IMR-90 (cell line): ENCODE results near the gene PRRC2B. TPM values are rescaled to one million over a fixed set of nuclear protein-coding genes. Genes with fewer than 3 reads are reported as not detected.

ENCODE experiments used
- ATAC-seq: fragments of 200-7000 bp; cut with Tn5 transposase; 2 replicates; pipeline ENCODE4 v1.9.1; 2020; ENCODE audit warnings: low read depth, mild to moderate bottlenecking, moderate library complexity
- BruUV-seq: library from RNA; stranded (reverse); fragments of 400-500 nt; replicated peaks from 2 replicates; lab custom pipeline; 2021; lab: Mats Ljungman, UMichigan
- CTCF ChIA-PET: fragments of 300-600 bp; formaldehyde crosslinking; extraction: SDS; loops from one replicate; lab custom pipeline; 2021; ENCODE audit warnings: antibody characterized with exemption; lab: Yijun Ruan, JAX
- POLR2A ChIA-PET: fragments of 300-600 bp; sonication (Branson Sonifier 250); formaldehyde crosslinking; loops from one replicate; lab custom pipeline; 2022; ENCODE audit warnings: antibody characterized with exemption; ENCODE audit not compliant: unreplicated experiment; lab: Charles Lee
- DNase-seq: peaks from one replicate; pipeline ENCODE4 v3.0.0; 2013
- H2AFZ ChIP-seq: replicated peaks from 2 replicates; pipeline ENCODE3; 2013; ENCODE audit warnings: low read length, mild to moderate bottlenecking; ENCODE audit not compliant: poor library complexity
- H2AK5ac ChIP-seq: 2 replicates; pipeline ENCODE4 v1.6.1; 2013; ENCODE audit warnings: low read depth, low read length, inconsistent platforms
- H2AK9ac ChIP-seq: replicated peaks from 2 replicates; pipeline ENCODE3; 2013; ENCODE audit warnings: mild to moderate bottlenecking, low read depth, low read length, moderate library complexity; ENCODE audit not compliant: poor library complexity
- H2BK120ac ChIP-seq: 2 replicates; pipeline ENCODE4 v1.6.1; 2013; ENCODE audit warnings: low read depth, low read length, inconsistent platforms
- H2BK15ac ChIP-seq: 3 replicates; pipeline ENCODE4 v1.6.1; 2013; ENCODE audit warnings: low read depth, low read length, inconsistent platforms
- H2BK20ac ChIP-seq: 2 replicates; pipeline ENCODE4 v1.6.1; 2013; ENCODE audit warnings: low read depth, mild to moderate bottlenecking, inconsistent platforms, low read length, moderate library complexity
- H2BK5ac ChIP-seq: 2 replicates; pipeline ENCODE4 v1.6.1; 2013; ENCODE audit warnings: mild to moderate bottlenecking, low read depth, low read length, inconsistent platforms; ENCODE audit not compliant: poor library complexity, severe bottlenecking
- H3K14ac ChIP-seq: replicated peaks from 2 replicates; pipeline ENCODE4 v1.6.1; 2013; ENCODE audit warnings: low read depth, low read length, inconsistent platforms
- H3K18ac ChIP-seq: 2 replicates; pipeline ENCODE4 v1.6.1; 2013; ENCODE audit warnings: low read depth, low read length, control low read depth
- H3K23ac ChIP-seq: 2 replicates; pipeline ENCODE4 v1.6.1; 2013; ENCODE audit warnings: low read depth, low read length, inconsistent platforms
- H3K27ac ChIP-seq: 2 replicates; pipeline ENCODE4 v1.5.1; 2013; ENCODE audit warnings: mild to moderate bottlenecking, control low read depth, low read length; ENCODE audit not compliant: insufficient read depth
- H3K27me3 ChIP-seq: 2 replicates; pipeline ENCODE4 v1.6.1; 2013; ENCODE audit warnings: low read length; ENCODE audit not compliant: control insufficient read depth, insufficient read depth
- H3K36me3 ChIP-seq: 2 replicates; pipeline ENCODE4 v1.6.1; 2013; ENCODE audit warnings: low read length, mixed read lengths; ENCODE audit not compliant: control insufficient read depth, insufficient read depth
- H3K4ac ChIP-seq: 2 replicates; pipeline ENCODE4 v1.6.1; 2013; ENCODE audit warnings: low read depth, low read length, inconsistent platforms
- H3K4me1 ChIP-seq: 2 replicates; pipeline ENCODE4 v1.6.1; 2013; ENCODE audit warnings: low read length, mixed read lengths; ENCODE audit not compliant: control insufficient read depth, insufficient read depth
- H3K4me2 ChIP-seq: 2 replicates; pipeline ENCODE4 v1.6.1; 2013; ENCODE audit warnings: low read depth, mild to moderate bottlenecking, control low read depth, low read length, moderate library complexity
- H3K4me3 ChIP-seq: 2 replicates; pipeline ENCODE4 v1.5.1; 2013; ENCODE audit warnings: low read depth, mild to moderate bottlenecking, control low read depth, low read length, moderate library complexity; ENCODE audit not compliant: insufficient read depth
- H3K56ac ChIP-seq: 2 replicates; pipeline ENCODE4 v1.6.1; 2013; ENCODE audit warnings: low read length, inconsistent platforms; ENCODE audit not compliant: insufficient read depth; ENCODE audit errors: extremely low read depth
- H3K79me1 ChIP-seq, 2 experiments: 2 replicates each; pipeline ENCODE4 v1.6.1; 2013; ENCODE audit warnings: low read length in 2 of 2, inconsistent platforms in 1 of 2, low read depth in 1 of 2
- H3K9ac ChIP-seq: 2 replicates; pipeline ENCODE4 v1.6.1; 2013; ENCODE audit warnings: low read depth, low read length, control low read depth
- H3K9me1 ChIP-seq: 2 replicates; pipeline ENCODE4 v1.6.1; 2013; ENCODE audit warnings: low read length, inconsistent platforms; ENCODE audit not compliant: insufficient read depth
- H3K9me3 ChIP-seq: 2 replicates; pipeline ENCODE4 v1.6.1; 2013; ENCODE audit warnings: low read length; ENCODE audit not compliant: control insufficient read depth, insufficient read depth
- H4K20me1 ChIP-seq: 2 replicates; pipeline ENCODE4 v1.6.1; 2013; ENCODE audit warnings: low read length, inconsistent platforms; ENCODE audit not compliant: insufficient read depth
- H4K5ac ChIP-seq: 2 replicates; pipeline ENCODE4 v1.6.1; 2013; ENCODE audit warnings: mild to moderate bottlenecking, low read depth, low read length, control low read depth
- H4K8ac ChIP-seq, 2 experiments: 2 replicates each; pipeline ENCODE4 v1.6.1; 2013; ENCODE audit warnings: low read depth in 2 of 2, low read length in 2 of 2, control low read depth in 1 of 2, inconsistent platforms in 1 of 2
- H4K91ac ChIP-seq: 2 replicates; pipeline ENCODE4 v1.6.1; 2013; ENCODE audit warnings: low read depth, low read length, inconsistent platforms; ENCODE audit not compliant: insufficient read depth
- MXI1 ChIP-seq: IDR thresholded peaks from 2 replicates; pipeline ENCODE4 v1.6.1; 2012; ENCODE audit warnings: low read depth, mild to moderate bottlenecking, low read length, moderate library complexity, borderline replicate concordance
- NFE2L2 ChIP-seq: fragments of 150-350 bp; IDR thresholded peaks from 2 replicates; pipeline ENCODE4 v1.6.1; 2016; ENCODE audit warnings: low read depth, mild to moderate bottlenecking, low read length
- POLR2A ChIP-seq: IDR thresholded peaks from 2 replicates; pipeline ENCODE4 v1.6.1; 2012; ENCODE audit warnings: mild to moderate bottlenecking, low read depth, low read length
- WGBS, 2 experiments: methylation state at CpG; one replicate each; pipeline versions ENCODE4 v1.1.5 to v1.1.7; 2013; ENCODE audit warnings: missing lambda C conversion rate in 2 of 2; ENCODE audit not compliant: insufficient read length in 1 of 2; ENCODE audit errors: extremely low coverage in 2 of 2; 5-methylcytosine and 5-hydroxymethylcytosine counted together
- dilution Hi-C: fragments of 300-500 bp; cut with HindIII; formaldehyde crosslinking; loops from one replicate; pipeline ENCODE4 v1.14.3; 2018; ENCODE audit warnings: low sequenced_read_pairs; ENCODE audit not compliant: unreplicated experiment
- in situ Hi-C: fragments of 300-500 bp; cut with MboI; formaldehyde crosslinking; loops from 3 replicates; pipeline ENCODE4 v1.14.3; 2019; ENCODE audit warnings: low sequenced_read_pairs, inconsistent platforms, mixed read lengths
- intact Hi-C: fragments of 100-400 bp; cut with micrococcal nuclease; formaldehyde crosslinking; loops from 2 replicates; pipeline ENCODE4 v1.10.0; 2022
- polyA plus RNA-seq, 3 experiments: library from polyadenylated mRNA; depleted of rRNA; stranded (reverse); fragments of >200 nt; gene quantifications; 2 replicates each; pipeline ENCODE4 v1.2.3, GENCODE V29; 2012; ENCODE audit warnings: low replicate concordance in 1 of 3
- total RNA-seq: library from RNA; depleted of rRNA; stranded (reverse); fragments of >200 nt; gene quantifications from 2 replicates; pipeline ENCODE4 v1.2.3, GENCODE V29; 2012

The PRRC2B gene
- total and polyA plus RNA-seq, 2 of the 4 experiments (the other 2 are of a cell fraction): 19.4 to 39.1 TPM

DNA sequence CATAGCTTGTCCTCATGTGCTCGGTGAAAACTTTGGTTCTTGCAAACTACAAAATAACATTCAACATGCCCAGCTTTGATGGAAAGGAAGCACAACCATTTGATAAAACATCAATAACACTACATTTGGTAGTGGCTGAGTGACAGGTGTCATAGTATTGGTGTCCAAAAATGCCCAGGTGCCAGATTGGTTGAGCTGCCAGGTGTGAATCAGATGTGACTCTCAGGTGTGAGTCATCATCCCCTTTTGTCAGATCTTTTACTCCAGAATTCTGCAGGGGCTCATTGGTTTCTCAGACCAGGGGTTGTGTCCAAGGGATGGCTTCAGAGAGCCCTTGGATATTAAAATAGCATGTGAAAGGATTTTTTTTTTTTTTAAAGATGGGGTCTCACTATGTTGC is 86.4 kb downstream of the PRRC2B start:
- Histone ChIP-seq H3K4ac (no peak overlapping the region), H2BK15ac (no peak overlapping the region), H3K23ac (no peak overlapping the region), H3K18ac (no peak overlapping the region), H2AK9ac (no peak overlapping the region), H3K14ac (no peak overlapping the region), H4K5ac (no peak overlapping the region), H3K56ac (no peak overlapping the region), H4K8ac (no peak overlapping the region), H3K4me3 (no peak overlapping the region), H3K27me3 (no peaks in the 10 kb centered on the region), H3K9me3 (no peaks in the 10 kb centered on the region), H3K4me2 (no peak overlapping the region), H2BK5ac (no peak overlapping the region), H4K91ac (no peak overlapping the region), H3K36me3 (peaks cover 92% of the 10 kb centered on the region), H3K9me1 (no peaks in the 10 kb centered on the region), H3K9ac (no peak overlapping the region), H2BK20ac (no peak overlapping the region), H3K4me1 (no peaks in the 10 kb centered on the region), H2BK120ac (no peak overlapping the region), H2AK5ac (no peak overlapping the region), H2AFZ (no peak overlapping the region), H4K20me1 (peaks cover 54% of the 10 kb centered on the region), H3K79me1 (peaks cover 34 to 63% of the 10 kb centered on the region in 2 experiments), H3K27ac (no peak overlapping the region)
- no CpG with 5 or more reads among the region's 1 CpG for WGBS, 2 experiments
- DNase-seq (no peak), ATAC-seq (no peak)
- ChIA-PET CTCF (interaction anchor here (0.6 kb wide), 1 partner anchor 68 kb away, joined by 6 read pairs; no protein-coding TSS in a partner anchor), POLR2A (no interaction called here)
- no TSS peak for BruUV-seq
- in situ Hi-C loops (no loop called here), intact Hi-C loops (no loop called here), dilution Hi-C loops (no loop called here)
- no peak for TF ChIP-seq POLR2A
- no peak for TF ChIP-seq MXI1
- TF ChIP-seq NFE2L2: no peak
